ENCODE data around the gene PBXIP1. TPM values are rescaled to one million over a fixed set of nuclear protein-coding genes. Genes with fewer than 3 reads are reported as not detected.

The PBXIP1 gene
- total RNA-seq, 1 donor from 2014 or later, result 17.1 TPM

DNA sequence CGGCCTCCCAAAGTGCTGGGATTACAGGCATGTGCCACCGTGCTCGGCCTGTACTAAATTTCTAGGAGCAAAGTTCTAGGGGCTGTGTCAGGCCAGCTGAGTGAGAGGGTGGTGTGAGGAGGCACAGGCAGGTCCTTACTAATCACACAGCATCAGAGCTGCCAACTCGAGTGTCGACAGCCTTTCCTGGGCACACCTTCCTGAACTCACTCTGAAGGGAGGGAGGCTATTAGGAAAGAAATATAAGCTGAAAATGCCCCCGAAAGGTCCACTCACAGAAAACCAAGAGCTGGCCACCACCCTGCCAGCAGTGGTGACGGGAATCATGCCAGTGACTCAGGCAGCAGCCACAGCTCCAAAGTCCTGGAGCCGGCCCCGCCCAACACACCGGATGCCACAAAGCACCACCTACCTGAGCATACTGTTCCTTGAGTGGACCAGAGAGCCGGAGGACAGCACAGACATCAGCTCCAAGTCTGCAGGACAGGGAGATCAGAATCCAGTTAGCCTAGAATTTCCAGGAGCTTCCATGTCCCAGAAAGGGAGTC lies 23.9 kb downstream of the PBXIP1 start:
- TF ChIP-seq, protein P1, sequence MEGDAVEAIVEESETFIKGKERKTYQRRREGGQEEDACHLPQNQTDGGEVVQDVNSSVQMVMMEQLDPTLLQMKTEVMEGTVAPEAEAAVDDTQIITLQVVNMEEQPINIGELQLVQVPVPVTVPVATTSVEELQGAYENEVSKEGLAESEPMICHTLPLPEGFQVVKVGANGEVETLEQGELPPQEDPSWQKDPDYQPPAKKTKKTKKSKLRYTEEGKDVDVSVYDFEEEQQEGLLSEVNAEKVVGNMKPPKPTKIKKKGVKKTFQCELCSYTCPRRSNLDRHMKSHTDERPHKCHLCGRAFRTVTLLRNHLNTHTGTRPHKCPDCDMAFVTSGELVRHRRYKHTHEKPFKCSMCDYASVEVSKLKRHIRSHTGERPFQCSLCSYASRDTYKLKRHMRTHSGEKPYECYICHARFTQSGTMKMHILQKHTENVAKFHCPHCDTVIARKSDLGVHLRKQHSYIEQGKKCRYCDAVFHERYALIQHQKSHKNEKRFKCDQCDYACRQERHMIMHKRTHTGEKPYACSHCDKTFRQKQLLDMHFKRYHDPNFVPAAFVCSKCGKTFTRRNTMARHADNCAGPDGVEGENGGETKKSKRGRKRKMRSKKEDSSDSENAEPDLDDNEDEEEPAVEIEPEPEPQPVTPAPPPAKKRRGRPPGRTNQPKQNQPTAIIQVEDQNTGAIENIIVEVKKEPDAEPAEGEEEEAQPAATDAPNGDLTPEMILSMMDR (conservative IDR thresholded peaks at IDR 0.05), result no peak
- peaks cover 8% of the 10 kb centered on the region for H3K36me3 Mint-ChIP-seq (ENCODE audit: low read depth)
- peaks cover 13% of the 10 kb centered on the region for H3K4me1 Mint-ChIP-seq
- H3K27ac Mint-ChIP-seq (ENCODE audit: unreplicated experiment), result no peak overlapping the region
- H3K27me3 Mint-ChIP-seq (ENCODE audit: low read depth), result no peaks in the 10 kb centered on the region
- H3K4me3 Mint-ChIP-seq, result no peak overlapping the region
- no peaks in the 10 kb centered on the region for H3K9me3 Mint-ChIP-seq
- no peak for DNase-seq (ENCODE audit: low read depth, low spot score)

- H3K27me3 Mint-ChIP-seq (ENCODE audit: low read depth), result no peaks in the 10 kb centered on the region
Measured at GRCh38 chr1:154926201-154926600, 29.7 kb downstream of the PBXIP1 start.

DNA sequence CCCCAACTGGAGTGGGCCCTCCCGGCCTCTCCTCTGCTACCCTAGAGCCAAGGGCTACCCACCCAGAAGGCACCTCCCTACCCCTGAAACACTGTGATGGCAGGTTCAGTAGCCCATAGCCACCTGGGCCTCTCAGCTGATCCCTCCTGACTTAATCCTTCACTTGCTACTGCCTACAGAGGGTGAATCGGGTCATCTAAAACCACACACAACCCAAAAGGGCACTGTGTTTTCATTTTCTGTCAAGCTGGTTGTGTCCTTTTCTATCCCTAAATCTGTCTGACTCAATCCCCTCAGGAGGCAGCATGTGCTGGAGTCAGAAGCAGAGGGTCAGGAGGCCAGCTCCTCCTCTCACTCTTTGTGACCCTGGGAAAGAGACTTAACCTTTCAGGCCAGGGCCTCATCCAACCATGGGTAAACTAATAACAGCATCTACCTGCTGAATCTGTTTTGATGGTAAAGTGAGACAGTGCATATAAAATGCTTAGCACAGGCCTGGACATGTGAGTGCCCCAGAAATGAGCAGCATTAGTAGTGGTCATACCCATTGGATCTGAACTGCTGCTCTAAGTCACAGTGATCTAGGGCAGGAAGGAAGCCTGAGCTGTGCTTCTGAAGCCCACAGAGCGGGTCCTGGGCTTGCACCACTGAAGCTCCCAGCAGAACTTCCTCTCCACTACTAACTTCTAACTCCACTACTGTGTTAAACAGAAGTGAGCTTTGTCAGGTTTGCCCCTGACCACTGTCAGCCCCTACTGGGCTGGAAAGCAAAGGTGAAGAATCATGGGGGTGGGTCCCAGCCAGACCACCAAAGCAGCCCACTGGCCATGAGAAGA lies 30.3 kb downstream of the PBXIP1 start:
- TF ChIP-seq, protein P1 (conservative IDR thresholded peaks at IDR 0.05), result no peak
- Mint-ChIP-seq H3K36me3 (ENCODE audit: low read depth) (peaks cover 18% of the 10 kb centered on the region), H3K4me3 (no peak overlapping the region), H3K9me3 (no peaks in the 10 kb centered on the region), H3K27ac (ENCODE audit: unreplicated experiment) (no peak overlapping the region), H3K4me1 (no peaks in the 10 kb centered on the region), H3K27me3 (ENCODE audit: low read depth) (no peaks in the 10 kb centered on the region)
- no peak for DNase-seq (ENCODE audit: low read depth, low spot score)

More at GRCh38 chr1:154926201-154926600, 29.7 kb downstream of the PBXIP1 start:
- no peaks in the 10 kb centered on the region for H3K9me3 Mint-ChIP-seq
- H3K4me1 Mint-ChIP-seq, result no peaks in the 10 kb centered on the region
- peaks cover 18% of the 10 kb centered on the region for H3K36me3 Mint-ChIP-seq (ENCODE audit: low read depth)
- H3K27ac Mint-ChIP-seq (ENCODE audit: unreplicated experiment), result peak overlapping the region; percentile 19
- H3K4me3 Mint-ChIP-seq, result no peak overlapping the region
- TF ChIP-seq, protein P1 (conservative IDR thresholded peaks at IDR 0.05), result no peak
- no peak for DNase-seq (ENCODE audit: low read depth, low spot score)

GRCh38 chr1:154923695-154924094 lies 32.2 kb downstream of the PBXIP1 start:
- DNase-seq (ENCODE audit: low read depth, low spot score), result no peak
- Mint-ChIP-seq H3K9me3 (no peaks in the 10 kb centered on the region), H3K4me1 (no peaks in the 10 kb centered on the region), H3K27ac (ENCODE audit: unreplicated experiment) (no peak overlapping the region), H3K4me3 (no peak overlapping the region), H3K36me3 (ENCODE audit: low read depth) (peaks cover 18% of the 10 kb centered on the region), H3K27me3 (ENCODE audit: low read depth) (no peaks in the 10 kb centered on the region)
- TF ChIP-seq, protein P1 (conservative IDR thresholded peaks at IDR 0.05), result no peak

DNA sequence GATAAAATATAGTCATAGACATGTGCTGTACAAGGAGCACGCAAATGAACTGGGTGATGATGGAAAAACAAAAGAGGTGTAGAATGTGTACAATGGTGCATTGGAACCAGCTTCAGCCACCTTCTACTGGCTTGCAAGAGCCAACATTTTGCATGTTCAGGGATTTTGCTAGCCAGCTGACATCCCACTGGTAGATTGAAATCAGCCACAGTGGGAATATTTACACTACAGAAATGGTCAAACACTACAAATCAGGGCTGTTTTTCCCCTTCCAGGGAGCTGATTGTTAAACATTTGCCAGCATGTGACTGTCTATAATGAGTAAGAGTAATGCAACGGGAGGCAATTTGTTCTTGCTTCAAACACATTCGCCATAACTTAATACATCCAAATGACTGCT lies 42.6 kb downstream of the PBXIP1 start:
- TF ChIP-seq, protein P1 (conservative IDR thresholded peaks at IDR 0.05), result no peak
- Mint-ChIP-seq H3K9me3 (peaks cover 13% of the 10 kb centered on the region), H3K36me3 (ENCODE audit: low read depth) (peaks cover 17% of the 10 kb centered on the region), H3K4me3 (no peak overlapping the region), H3K27ac (ENCODE audit: unreplicated experiment) (no peak overlapping the region), H3K27me3 (ENCODE audit: low read depth) (no peaks in the 10 kb centered on the region), H3K4me1 (no peaks in the 10 kb centered on the region)
- DNase-seq (ENCODE audit: low read depth, low spot score), result no peak

Measured in neural crest cell (in vitro differentiated cells).